Measurements from ENCODE around the gene FST. TPM values are rescaled to one million over a fixed set of nuclear protein-coding genes. Genes with fewer than 3 reads are reported as not detected.
A peak's percentile ranks its signal among the peaks of the same experiment; 100 is the strongest.

The FST gene, protein sequence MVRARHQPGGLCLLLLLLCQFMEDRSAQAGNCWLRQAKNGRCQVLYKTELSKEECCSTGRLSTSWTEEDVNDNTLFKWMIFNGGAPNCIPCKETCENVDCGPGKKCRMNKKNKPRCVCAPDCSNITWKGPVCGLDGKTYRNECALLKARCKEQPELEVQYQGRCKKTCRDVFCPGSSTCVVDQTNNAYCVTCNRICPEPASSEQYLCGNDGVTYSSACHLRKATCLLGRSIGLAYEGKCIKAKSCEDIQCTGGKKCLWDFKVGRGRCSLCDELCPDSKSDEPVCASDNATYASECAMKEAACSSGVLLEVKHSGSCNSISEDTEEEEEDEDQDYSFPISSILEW
- 2.7 TPM for total RNA-seq
- 0.45 TPM for polyA plus RNA-seq (ENCODE audit: insufficient read depth, low read depth, low replicate concordance)
- long read RNA-seq, donor 1, transcript FST-201 (6 exons, 2,519 nt) = major isoform, 12 of 12 reads
- long read RNA-seq, donor 1, partial matches to known transcripts = 0 of 12 reads
- long read RNA-seq, donor 1, other reads (novel, unspliced or antisense) = 0 of 12 reads
- long read RNA-seq, donor 2, transcript FST-201 (6 exons, 2,519 nt) = major isoform, 6 of 8 reads
- long read RNA-seq, donor 2, partial matches to known transcripts = 0 of 8 reads
- long read RNA-seq, donor 2, other reads (novel, unspliced or antisense) = 0 of 8 reads
- long read RNA-seq, donor 3, partial matches to known transcripts = 0 of 5 reads
- long read RNA-seq, donor 3, other reads (novel, unspliced or antisense) = 0 of 5 reads
- long read RNA-seq, donor 4, transcript FST-201 (6 exons, 2,519 nt) = major isoform, 6 of 8 reads
- long read RNA-seq, donor 4, partial matches to known transcripts = 0 of 8 reads
- long read RNA-seq, donor 4, other reads (novel, unspliced or antisense) = 0 of 8 reads
- long read RNA-seq, donor 5 = 0 reads
- long read RNA-seq, donor 6, partial matches to known transcripts = 0 of 3 reads
- long read RNA-seq, donor 6, other reads (novel, unspliced or antisense) = 0 of 3 reads
- long read RNA-seq, donor 7, partial matches to known transcripts = 0 of 2 reads
- long read RNA-seq, donor 7, other reads (novel, unspliced or antisense) = 0 of 2 reads
- long read RNA-seq, donor 8, partial matches to known transcripts = 7 of 11 reads
- long read RNA-seq, donor 8, other reads (novel, unspliced or antisense) = 0 of 11 reads
- long read RNA-seq, donor 9, transcript FST-201 (6 exons, 2,519 nt) = major isoform, 6 of 6 reads
- long read RNA-seq, donor 9, partial matches to known transcripts = 0 of 6 reads
- long read RNA-seq, donor 9, other reads (novel, unspliced or antisense) = 0 of 6 reads
- long read RNA-seq, donor 10, transcript FST-201 (6 exons, 2,519 nt) = major isoform, 6 of 14 reads
- long read RNA-seq, donor 10, partial matches to known transcripts = 7 of 14 reads
- long read RNA-seq, donor 10, other reads (novel, unspliced or antisense) = 0 of 14 reads

DNA sequence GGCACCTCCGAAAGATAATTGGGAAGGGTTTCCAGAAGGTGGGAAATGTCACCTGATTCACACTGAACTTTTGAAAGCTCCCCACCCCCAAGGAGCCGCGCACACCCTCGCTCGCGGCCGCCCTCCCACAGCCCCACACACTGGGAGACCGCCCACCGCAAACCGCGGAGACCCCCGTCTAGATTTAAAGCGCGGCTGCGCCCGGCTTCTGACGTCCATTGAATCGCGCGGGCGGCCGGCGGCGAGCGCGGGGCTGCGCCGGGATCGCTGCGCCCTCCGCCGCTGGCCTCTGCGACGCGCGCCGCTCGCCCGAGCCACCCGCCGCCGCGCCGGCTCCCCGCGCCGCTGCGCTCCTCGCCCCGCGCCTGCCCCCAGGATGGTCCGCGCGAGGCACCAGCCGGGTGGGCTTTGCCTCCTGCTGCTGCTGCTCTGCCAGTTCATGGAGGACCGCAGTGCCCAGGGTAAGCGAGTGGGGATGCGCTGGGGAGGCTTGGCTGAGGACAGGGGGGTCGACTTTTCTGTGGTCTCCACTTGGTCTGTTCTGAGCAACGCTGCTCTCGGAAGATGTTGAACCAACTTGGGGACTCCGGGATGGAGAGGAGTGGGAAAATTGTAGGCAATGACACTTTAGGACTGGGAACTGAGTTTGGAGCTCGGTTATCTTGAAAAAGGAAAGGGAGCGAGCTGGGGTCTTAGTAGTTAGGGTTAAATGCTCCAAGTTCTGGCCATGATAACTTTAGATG, at the start of gene FST:
Gene FST, plus strand, starts transcription at position 214 of the 743 bp plus-strand sequence. Its CDS starts 163 bp downstream, at position 377.
- Histone ChIP-seq H3K27me3 (ENCODE audit: control insufficient read depth, insufficient read depth, low read length) (peaks cover 4% of the 10 kb centered on the region), H3K4me3 (ENCODE audit: low read length in 3 of 3) (peak within 1 kb of the TSS; percentile 76 to 81 (median 78)), H3K27ac (ENCODE audit: low read depth in 2 of 2, low read length in 2 of 2) (peak within 1 kb of the TSS in 1 of 2 donors; percentile 5), H3K9ac (ENCODE audit: low read length in 3 of 3) (peak within 1 kb of the TSS; percentile 45 to 58 (median 51)), H3K4me1 (ENCODE audit: control insufficient read depth in 2 of 3, insufficient read depth in 2 of 3, low read depth in 1 of 3, low read length in 3 of 3) (peaks cover 0 to 10% (median 0%) of the 10 kb centered on the region in 3 donors), H3K36me3 (ENCODE audit: control insufficient read depth in 2 of 3, insufficient read depth in 3 of 3, low read length in 3 of 3) (no peaks in the 10 kb centered on the region), H3K9me3 (ENCODE audit: control insufficient read depth in 2 of 3, insufficient read depth in 1 of 3, low read length in 3 of 3) (no peaks in the 10 kb centered on the region)
- TF ChIP-seq, protein P1, sequence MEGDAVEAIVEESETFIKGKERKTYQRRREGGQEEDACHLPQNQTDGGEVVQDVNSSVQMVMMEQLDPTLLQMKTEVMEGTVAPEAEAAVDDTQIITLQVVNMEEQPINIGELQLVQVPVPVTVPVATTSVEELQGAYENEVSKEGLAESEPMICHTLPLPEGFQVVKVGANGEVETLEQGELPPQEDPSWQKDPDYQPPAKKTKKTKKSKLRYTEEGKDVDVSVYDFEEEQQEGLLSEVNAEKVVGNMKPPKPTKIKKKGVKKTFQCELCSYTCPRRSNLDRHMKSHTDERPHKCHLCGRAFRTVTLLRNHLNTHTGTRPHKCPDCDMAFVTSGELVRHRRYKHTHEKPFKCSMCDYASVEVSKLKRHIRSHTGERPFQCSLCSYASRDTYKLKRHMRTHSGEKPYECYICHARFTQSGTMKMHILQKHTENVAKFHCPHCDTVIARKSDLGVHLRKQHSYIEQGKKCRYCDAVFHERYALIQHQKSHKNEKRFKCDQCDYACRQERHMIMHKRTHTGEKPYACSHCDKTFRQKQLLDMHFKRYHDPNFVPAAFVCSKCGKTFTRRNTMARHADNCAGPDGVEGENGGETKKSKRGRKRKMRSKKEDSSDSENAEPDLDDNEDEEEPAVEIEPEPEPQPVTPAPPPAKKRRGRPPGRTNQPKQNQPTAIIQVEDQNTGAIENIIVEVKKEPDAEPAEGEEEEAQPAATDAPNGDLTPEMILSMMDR (IDR thresholded peaks at IDR 0.05; ENCODE audit: borderline replicate concordance, extremely low read depth, insufficient read depth) = no peak
- FAIRE-seq (no peak), DNase-seq (peak; percentile 49 to 80 (median 71))
- intact Hi-C loops (cut with DNase I) = no loop called here

DNA sequence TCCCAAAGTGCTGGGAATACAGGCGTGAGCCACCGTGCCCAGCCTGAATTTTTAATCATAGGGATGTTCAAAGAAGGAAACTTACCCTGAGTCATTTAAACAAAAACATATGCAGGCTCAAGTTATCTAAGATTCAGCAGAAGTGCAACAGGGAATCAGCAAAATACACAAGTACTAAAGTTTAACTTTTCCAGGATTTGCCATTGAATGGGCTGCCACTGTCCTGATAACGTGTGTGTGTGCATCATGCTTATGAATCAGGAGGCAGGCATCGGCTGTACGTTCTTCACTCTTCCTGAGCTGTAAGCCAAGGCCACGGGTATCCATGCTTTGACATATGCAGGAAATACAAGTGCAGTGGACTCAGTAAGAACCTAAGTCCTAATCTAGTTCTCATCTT, 48.8 kb upstream of the FST start:
- Histone ChIP-seq H3K27me3 (ENCODE audit: control insufficient read depth, insufficient read depth, low read length) (no peaks in the 10 kb centered on the region), H3K4me3 (ENCODE audit: low read length in 3 of 3) (no peak overlapping the region), H3K36me3 (ENCODE audit: control insufficient read depth in 2 of 3, insufficient read depth in 3 of 3, low read length in 3 of 3) (no peaks in the 10 kb centered on the region), H3K27ac (ENCODE audit: low read depth in 2 of 2, low read length in 2 of 2) (no peak overlapping the region), H3K9me3 (ENCODE audit: control insufficient read depth in 2 of 3, insufficient read depth in 1 of 3, low read length in 3 of 3) (no peaks in the 10 kb centered on the region), H3K9ac (ENCODE audit: low read length in 3 of 3) (no peak overlapping the region), H3K4me1 (ENCODE audit: control insufficient read depth in 2 of 3, insufficient read depth in 2 of 3, low read depth in 1 of 3, low read length in 3 of 3) (no peaks in the 10 kb centered on the region)
- intact Hi-C loops (cut with DNase I) = no loop called here
- FAIRE-seq (no peak), DNase-seq (no peak)
- TF ChIP-seq, protein P1 (IDR thresholded peaks at IDR 0.05; ENCODE audit: borderline replicate concordance, extremely low read depth, insufficient read depth) = no peak

DNA sequence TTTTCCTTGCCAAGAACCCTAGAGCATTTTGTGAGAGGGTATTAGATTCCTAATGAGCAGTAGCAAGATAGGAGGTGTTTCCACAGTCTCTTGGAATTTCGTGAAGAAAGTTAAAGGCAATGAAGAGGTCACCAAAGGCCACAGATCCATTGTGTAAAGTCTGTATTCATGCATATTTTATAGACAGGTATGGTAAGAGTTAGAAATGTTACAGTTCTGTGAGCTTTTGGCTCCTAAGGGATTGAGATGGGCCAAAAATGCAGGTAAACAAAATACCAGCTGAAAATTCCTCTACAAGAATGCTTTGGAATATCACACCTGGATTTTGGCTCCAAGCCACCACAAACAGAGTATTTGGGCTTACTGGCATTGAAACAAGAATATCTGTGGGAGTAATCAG, 47.4 kb upstream of the FST start:
- intact Hi-C loops (cut with DNase I) = no loop called here

More for the DNA sequence above, 47.4 kb upstream of the FST start:
- no peaks in the 10 kb centered on the region for H3K27me3 ChIP-seq (ENCODE audit: control insufficient read depth, insufficient read depth, low read length)
- H3K9me3 ChIP-seq (ENCODE audit: control insufficient read depth in 2 of 3, insufficient read depth in 1 of 3, low read length in 3 of 3) = no peaks in the 10 kb centered on the region
- no peak overlapping the region for H3K27ac ChIP-seq (ENCODE audit: low read depth in 2 of 2, low read length in 2 of 2)
- TF ChIP-seq, protein P1 (IDR thresholded peaks at IDR 0.05; ENCODE audit: borderline replicate concordance, extremely low read depth, insufficient read depth) = no peak
- no peak for FAIRE-seq
- H3K4me1 ChIP-seq (ENCODE audit: control insufficient read depth in 2 of 3, insufficient read depth in 2 of 3, low read depth in 1 of 3, low read length in 3 of 3) = no peaks in the 10 kb centered on the region
- H3K4me3 ChIP-seq (ENCODE audit: low read length in 3 of 3) = no peak overlapping the region
- no peak for DNase-seq
- no peak overlapping the region for H3K9ac ChIP-seq (ENCODE audit: low read length in 3 of 3)
- H3K36me3 ChIP-seq (ENCODE audit: control insufficient read depth in 2 of 3, insufficient read depth in 3 of 3, low read length in 3 of 3) = no peaks in the 10 kb centered on the region

All from kidney (tissue), 22 donors.